HUES48 (cell line): ENCODE data around the gene MVB12B.
"Not testable (repeated sequence)": the region's sequence is repeated elsewhere in the genome, so short reads cannot be mapped to it uniquely, and the experiment has no call there.

Experiments
- H3K27ac ChIP-seq: one replicate; pipeline ENCODE4 v1.7.0; 2013; ENCODE audit warnings: low read depth, low read length, inconsistent platforms
- H3K27me3 ChIP-seq: 2 replicates; pipeline ENCODE4 v1.6.1; 2013; ENCODE audit warnings: mild to moderate bottlenecking, low read length; ENCODE audit not compliant: control insufficient read depth, insufficient read depth
- H3K36me3 ChIP-seq: 2 replicates; pipeline ENCODE4 v1.6.1; 2013; ENCODE audit warnings: low read length; ENCODE audit not compliant: control insufficient read depth, insufficient read depth
- H3K4me1 ChIP-seq: 2 replicates; pipeline ENCODE4 v1.6.1; 2013; ENCODE audit warnings: mild to moderate bottlenecking, low read length; ENCODE audit not compliant: control insufficient read depth, insufficient read depth
- H3K4me3 ChIP-seq: 2 replicates; pipeline ENCODE4 v1.5.1; 2013; ENCODE audit warnings: mild to moderate bottlenecking, low read depth, low read length
- H3K9ac ChIP-seq: 2 replicates; pipeline ENCODE4 v1.6.1; 2013; ENCODE audit warnings: mild to moderate bottlenecking, low read depth, low read length, moderate library complexity
- H3K9me3 ChIP-seq: 2 replicates; pipeline ENCODE4 v1.6.1; 2013; ENCODE audit warnings: low read length; ENCODE audit not compliant: control insufficient read depth, insufficient read depth

Gene MVB12B, protein sequence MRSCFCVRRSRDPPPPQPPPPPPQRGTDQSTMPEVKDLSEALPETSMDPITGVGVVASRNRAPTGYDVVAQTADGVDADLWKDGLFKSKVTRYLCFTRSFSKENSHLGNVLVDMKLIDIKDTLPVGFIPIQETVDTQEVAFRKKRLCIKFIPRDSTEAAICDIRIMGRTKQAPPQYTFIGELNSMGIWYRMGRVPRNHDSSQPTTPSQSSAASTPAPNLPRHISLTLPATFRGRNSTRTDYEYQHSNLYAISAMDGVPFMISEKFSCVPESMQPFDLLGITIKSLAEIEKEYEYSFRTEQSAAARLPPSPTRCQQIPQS

DNA sequence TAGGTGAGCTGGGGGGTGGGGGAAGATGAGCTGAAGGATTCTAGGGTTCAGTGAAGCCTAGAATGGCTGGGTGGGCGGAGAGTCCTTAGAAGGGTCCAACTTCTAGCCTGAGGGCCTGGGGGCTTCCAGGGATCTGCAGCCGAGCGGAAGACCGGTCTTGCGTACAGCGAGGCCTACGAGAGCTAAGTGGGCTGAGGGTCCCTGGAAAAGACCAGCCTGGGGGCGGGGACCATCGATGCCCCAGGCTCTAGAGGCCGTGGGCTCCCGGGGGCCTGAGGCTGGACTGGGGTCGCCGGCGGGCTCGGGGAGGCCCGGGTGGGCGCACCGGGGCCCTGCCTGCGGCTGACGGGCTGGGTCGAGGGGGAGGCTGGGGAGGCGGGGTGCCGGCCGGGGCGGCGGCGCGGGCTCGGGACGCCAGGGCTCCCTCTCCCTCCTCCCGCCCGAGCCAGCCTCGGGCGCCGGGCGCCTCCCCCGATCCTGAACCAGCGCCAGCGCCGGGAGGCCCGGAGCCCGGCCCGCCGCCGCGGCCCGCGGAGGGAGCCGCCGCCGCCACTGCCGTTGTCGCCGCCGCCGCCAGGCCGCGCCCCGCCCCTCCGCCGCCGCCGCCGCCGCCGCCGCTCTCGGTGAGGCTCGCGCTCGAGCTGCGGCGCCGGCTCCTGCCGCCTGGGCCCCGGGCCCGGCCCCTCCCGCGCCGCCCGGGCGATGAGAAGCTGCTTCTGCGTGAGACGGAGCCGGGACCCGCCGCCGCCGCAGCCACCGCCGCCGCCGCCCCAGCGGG is at the start of gene MVB12B:
TSS of gene MVB12B (plus strand) at position 602 of the 778 bp plus-strand sequence. CDS start at position 703, 101 bp downstream.
- H3K4me3 ChIP-seq: peak within 1 kb of the TSS; percentile 59

DNA sequence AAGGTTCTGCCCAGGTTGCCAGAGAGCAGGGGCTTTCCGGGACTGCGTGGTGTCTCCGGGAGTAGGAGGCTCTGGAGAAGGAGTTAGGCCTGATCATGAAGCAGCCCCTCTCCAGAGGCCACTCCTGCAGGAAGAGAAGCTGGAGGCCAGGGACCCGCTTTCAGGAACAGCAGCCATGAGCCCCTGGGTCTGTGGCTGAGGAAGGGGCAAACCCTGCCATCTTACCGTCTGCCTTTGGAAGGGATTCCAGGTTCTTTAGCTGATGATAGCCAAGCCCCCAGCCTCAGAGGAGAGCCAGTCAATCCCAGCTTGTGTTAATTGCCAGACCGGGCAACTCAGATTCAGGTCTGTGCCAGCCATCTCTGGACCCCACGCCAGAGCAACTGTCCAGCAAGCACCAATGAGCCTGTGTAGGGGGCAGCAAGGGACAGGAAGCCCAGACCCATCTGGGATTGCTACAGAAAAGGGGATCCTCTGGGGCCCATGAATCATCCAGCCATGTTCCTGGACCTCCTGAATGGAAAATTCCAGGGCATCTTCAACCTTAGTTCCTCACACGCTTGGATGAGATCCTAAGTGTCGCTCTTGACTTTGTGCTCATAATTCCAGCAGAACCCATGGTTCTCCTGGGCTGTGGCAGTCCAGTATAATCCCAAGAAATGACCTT is 42.7 kb upstream of the MVB12B start:
- H3K4me3 ChIP-seq: no peak overlapping the region
- no peak overlapping the region for H3K9ac ChIP-seq
- no peaks in the 10 kb centered on the region for H3K9me3 ChIP-seq
- H3K27me3 ChIP-seq: no peaks in the 10 kb centered on the region
- no peaks in the 10 kb centered on the region for H3K36me3 ChIP-seq
- H3K4me1 ChIP-seq: no peaks in the 10 kb centered on the region
- no peak overlapping the region for H3K27ac ChIP-seq

More for the DNA sequence above, at the start of gene MVB12B:
- H3K9me3 ChIP-seq: peaks cover 9% of the 10 kb centered on the region; the same call in 1 of the 2 replicates
- no peaks in the 10 kb centered on the region for H3K36me3 ChIP-seq
- no peak within 1 kb of the TSS for H3K27ac ChIP-seq
- H3K4me1 ChIP-seq: peaks cover 10% of the 10 kb centered on the region
- H3K9ac ChIP-seq: 0 out of 2 replicates have a peak within 1 kb of the TSS, but pooled peaks have one; percentile 10
- H3K27me3 ChIP-seq: peaks cover 11% of the 10 kb centered on the region

DNA sequence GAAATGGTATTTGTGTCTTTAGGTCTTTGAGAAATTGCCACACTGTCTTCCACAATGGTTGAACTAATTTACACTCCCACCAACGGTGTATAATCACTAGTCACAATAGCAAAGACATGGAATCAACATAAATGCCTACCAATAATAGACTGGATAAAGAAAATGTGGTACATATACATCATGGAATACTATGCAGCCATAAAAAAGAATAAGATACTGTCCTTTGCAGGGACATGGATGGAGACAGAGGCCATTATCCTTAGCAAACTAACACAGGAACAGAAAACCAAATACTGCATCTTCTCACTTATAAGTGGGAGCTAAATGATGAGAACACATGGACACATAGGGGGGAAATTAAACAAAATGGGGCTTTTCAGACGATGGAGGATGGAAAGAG is 41.0 kb upstream of the MVB12B start:
- H3K4me1 ChIP-seq, H3K4me3 ChIP-seq, H3K27me3 ChIP-seq, H3K27ac ChIP-seq, H3K36me3 ChIP-seq, H3K9me3 ChIP-seq, H3K9ac ChIP-seq: not testable (repeated sequence)

DNA sequence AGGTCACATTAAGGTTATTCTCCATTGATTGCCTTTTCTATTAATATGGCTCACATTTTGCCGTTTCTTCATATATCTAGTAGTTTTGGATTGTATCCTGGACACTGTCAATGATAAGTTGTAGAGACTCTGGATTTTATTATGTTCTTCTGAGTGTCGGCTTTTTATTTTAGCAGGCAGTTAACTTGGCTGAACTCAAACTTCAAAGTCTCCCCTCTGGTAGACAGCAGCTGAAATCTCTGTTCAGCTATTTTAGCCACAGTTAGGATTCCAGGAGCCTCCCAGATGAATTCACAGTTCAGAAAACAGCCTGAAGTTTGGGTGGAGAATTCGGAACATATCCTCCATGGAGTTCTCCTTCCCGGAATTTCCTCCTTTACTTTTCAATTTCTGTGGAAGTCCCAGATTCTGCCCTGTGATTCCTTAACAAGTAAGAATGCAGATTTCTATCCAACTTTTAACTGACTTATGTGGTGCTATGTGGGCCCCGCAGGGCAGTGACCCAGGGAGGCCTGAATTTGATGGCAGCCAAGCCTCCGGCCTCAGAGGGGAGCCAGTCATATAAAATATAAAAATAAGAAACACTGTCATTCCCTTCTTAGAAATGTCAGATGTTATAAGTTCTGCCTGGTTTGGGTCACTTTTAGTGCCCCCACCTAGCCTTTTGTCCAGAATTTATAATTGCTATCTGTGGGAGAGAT is 39.3 kb upstream of the MVB12B start:
- Histone ChIP-seq H3K27me3 (no peaks in the 10 kb centered on the region), H3K9me3 (no peaks in the 10 kb centered on the region), H3K4me3 (no peak overlapping the region)

DNA sequence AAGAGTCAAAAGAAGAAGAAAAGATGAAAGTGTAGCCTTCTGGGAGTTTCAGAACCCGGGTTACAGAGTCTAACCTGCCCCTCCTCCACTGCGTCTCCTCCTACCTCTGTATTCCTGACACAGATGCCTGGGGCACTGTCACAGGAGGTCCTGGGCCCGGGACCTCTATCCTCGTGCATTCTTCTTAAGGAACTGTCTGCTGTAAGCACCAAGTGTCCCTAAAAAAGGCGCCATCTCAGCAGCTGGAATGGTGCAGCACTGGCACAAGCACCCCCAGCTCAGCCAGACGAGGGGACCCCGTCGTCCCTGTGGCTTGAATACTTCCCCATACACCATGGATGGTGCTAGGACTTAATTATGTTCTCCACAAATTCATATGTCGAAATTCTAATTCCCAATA is 35.8 kb upstream of the MVB12B start:
- no peak overlapping the region for H3K27ac ChIP-seq
- H3K4me3 ChIP-seq: no peak overlapping the region
- H3K27me3 ChIP-seq: no peaks in the 10 kb centered on the region
- no peak overlapping the region for H3K9ac ChIP-seq
- no peaks in the 10 kb centered on the region for H3K4me1 ChIP-seq
- H3K36me3 ChIP-seq: no peaks in the 10 kb centered on the region
- H3K9me3 ChIP-seq: no peaks in the 10 kb centered on the region

More for the DNA sequence above, 39.3 kb upstream of the MVB12B start:
- Histone ChIP-seq H3K9ac (no peak overlapping the region), H3K27ac (no peak overlapping the region), H3K36me3 (no peaks in the 10 kb centered on the region), H3K4me1 (no peaks in the 10 kb centered on the region)

DNA sequence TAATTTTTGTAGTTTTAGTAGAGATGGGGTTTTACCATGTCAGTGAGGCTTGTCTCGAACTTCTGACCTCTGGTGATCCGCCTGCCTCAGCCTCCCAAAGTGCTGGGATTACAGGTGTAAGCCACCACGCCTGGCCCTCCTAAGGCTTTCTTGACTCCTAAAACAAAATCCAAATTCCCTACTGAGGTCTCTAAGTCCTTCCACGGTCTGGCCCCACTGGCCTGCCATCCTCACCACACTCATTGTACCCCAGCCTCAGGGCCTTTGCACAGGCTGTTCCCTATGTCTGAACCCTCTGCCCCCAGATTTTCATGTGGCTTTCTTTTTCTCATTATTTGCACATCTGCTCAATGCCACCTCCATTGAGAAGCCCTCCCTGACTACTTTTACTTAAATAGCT is 34.7 kb upstream of the MVB12B start:
- H3K27ac ChIP-seq: no peak overlapping the region
- H3K9ac ChIP-seq: no peak overlapping the region
- H3K9me3 ChIP-seq: no peaks in the 10 kb centered on the region
- no peaks in the 10 kb centered on the region for H3K4me1 ChIP-seq
- no peaks in the 10 kb centered on the region for H3K27me3 ChIP-seq
- H3K36me3 ChIP-seq: no peaks in the 10 kb centered on the region
- H3K4me3 ChIP-seq: no peak overlapping the region

GRCh38 chr9:126292736-126293521 is 33.7 kb upstream of the MVB12B start:
- Histone ChIP-seq H3K27me3 (no peaks in the 10 kb centered on the region), H3K36me3 (no peaks in the 10 kb centered on the region), H3K27ac (no peak overlapping the region), H3K9ac (no peak overlapping the region), H3K9me3 (no peaks in the 10 kb centered on the region), H3K4me1 (no peaks in the 10 kb centered on the region), H3K4me3 (no peak overlapping the region)

DNA sequence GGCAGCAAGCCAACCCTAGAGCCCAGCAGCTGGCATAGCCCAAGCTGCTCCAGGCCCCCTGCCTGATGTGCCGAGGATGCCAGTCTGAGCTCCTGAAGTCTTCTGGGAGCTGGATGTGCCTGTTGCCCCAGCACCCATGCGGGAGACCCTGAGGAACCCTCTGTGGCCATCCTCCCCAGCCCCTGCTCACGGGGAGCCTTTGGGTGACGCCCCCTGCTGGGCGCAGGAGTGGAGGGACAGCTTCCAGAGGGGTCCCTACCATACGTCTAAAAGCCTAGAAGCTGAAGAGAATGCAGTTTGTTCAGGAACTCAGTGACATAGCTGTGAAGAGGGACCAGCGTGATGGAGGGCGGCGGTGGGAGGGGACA is 33.1 kb upstream of the MVB12B start:
- no peak overlapping the region for H3K4me3 ChIP-seq
- H3K9me3 ChIP-seq: no peaks in the 10 kb centered on the region
- H3K9ac ChIP-seq: no peak overlapping the region
- no peak overlapping the region for H3K27ac ChIP-seq
- no peaks in the 10 kb centered on the region for H3K4me1 ChIP-seq
- H3K36me3 ChIP-seq: no peaks in the 10 kb centered on the region
- H3K27me3 ChIP-seq: no peaks in the 10 kb centered on the region

- Histone ChIP-seq H3K4me3 (no peak overlapping the region), H3K9me3 (no peaks in the 10 kb centered on the region), H3K9ac (no peak overlapping the region), H3K4me1 (no peaks in the 10 kb centered on the region), H3K36me3 (no peaks in the 10 kb centered on the region), H3K27me3 (no peaks in the 10 kb centered on the region), H3K27ac (no peak overlapping the region)
Measured at GRCh38 chr9:126294331-126295081, 32.1 kb upstream of the MVB12B start.

DNA sequence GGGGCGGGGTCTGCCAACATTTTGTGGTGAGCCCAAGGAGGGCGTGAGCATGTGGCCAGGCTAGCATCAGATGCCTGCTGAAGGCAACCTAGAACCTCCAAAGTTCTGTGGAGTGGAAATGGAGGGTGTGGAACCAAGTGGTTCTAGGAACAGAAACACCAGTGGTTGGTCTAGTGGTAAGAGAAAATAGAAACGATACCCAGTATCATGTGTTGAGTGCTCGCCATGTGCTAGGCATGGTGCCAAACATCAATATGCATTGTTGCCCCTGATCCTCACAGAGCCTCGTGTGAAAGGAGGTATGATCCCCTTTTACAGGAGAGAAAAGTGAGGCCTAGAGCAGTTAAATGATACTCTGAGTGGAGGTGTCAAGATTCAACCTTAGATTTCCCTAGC is 31.5 kb upstream of the MVB12B start:
- Histone ChIP-seq H3K4me1 (no peaks in the 10 kb centered on the region), H3K4me3 (no peak overlapping the region), H3K27ac (no peak overlapping the region)

More for the DNA sequence above, 31.5 kb upstream of the MVB12B start:
- no peaks in the 10 kb centered on the region for H3K27me3 ChIP-seq
- H3K9me3 ChIP-seq: no peaks in the 10 kb centered on the region
- H3K36me3 ChIP-seq: no peaks in the 10 kb centered on the region
- no peak overlapping the region for H3K9ac ChIP-seq
